Prostate gland (tissue), 2 donors: ENCODE measurements around the gene ANLN.

Experiments
- POLR2A ChIP-seq: fragments of 450-650 bp; IDR thresholded peaks from one replicate; pipeline ENCODE4 v1.6.1; 2016; ENCODE audit warnings: antibody characterized with exemption, mild to moderate bottlenecking
- TF ChIP-seq, protein P1 (sequence below), 4 experiments: fragments of 200-600 bp in 2 of 4; fragments of 450-650 bp in 2 of 4; sonication (generic) in 2 of 4; IDR thresholded peaks; 1 replicate in 3 of 4; 2 replicates in 1 of 4; pipeline ENCODE4 v1.5.1; 2016 to 2019; ENCODE audit warnings: antibody characterized with exemption in 4 of 4, mild to moderate bottlenecking in 2 of 4, moderate library complexity in 2 of 4

GRCh38 chr7:36395171-36395894, 5.7 kb downstream of the ANLN start:
- TF ChIP-seq, protein P1, sequence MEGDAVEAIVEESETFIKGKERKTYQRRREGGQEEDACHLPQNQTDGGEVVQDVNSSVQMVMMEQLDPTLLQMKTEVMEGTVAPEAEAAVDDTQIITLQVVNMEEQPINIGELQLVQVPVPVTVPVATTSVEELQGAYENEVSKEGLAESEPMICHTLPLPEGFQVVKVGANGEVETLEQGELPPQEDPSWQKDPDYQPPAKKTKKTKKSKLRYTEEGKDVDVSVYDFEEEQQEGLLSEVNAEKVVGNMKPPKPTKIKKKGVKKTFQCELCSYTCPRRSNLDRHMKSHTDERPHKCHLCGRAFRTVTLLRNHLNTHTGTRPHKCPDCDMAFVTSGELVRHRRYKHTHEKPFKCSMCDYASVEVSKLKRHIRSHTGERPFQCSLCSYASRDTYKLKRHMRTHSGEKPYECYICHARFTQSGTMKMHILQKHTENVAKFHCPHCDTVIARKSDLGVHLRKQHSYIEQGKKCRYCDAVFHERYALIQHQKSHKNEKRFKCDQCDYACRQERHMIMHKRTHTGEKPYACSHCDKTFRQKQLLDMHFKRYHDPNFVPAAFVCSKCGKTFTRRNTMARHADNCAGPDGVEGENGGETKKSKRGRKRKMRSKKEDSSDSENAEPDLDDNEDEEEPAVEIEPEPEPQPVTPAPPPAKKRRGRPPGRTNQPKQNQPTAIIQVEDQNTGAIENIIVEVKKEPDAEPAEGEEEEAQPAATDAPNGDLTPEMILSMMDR (IDR thresholded peaks at IDR 0.05), result no peak
- no peak for TF ChIP-seq POLR2A
